RWPE2 (cell line): Measurements from ENCODE around the gene FLT4.

Experiments
- ATAC-seq: fragments of 200-7000 bp; cut with Tn5 transposase; 3 replicates; pipeline ENCODE4 v1.9.1; 2021; ENCODE audit warnings: low read depth
- DNase-seq: peaks from one replicate; pipeline ENCODE4 v3.0.0-alpha.2; 2020; ENCODE audit warnings: low spot score
- H3K27ac ChIP-seq: fragments of 450-650 bp; 2 replicates; pipeline ENCODE4 v1.5.1; 2017; ENCODE audit warnings: mild to moderate bottlenecking; ENCODE audit not compliant: poor library complexity, severe bottlenecking
- H3K27me3 ChIP-seq: fragments of 250-450 bp; sonication (Bioruptor Pico); 2 replicates; pipeline ENCODE4 v1.5.1; 2021; ENCODE audit warnings: mild to moderate bottlenecking, moderate library complexity; ENCODE audit not compliant: insufficient read depth, poor library complexity, severe bottlenecking
- H3K36me3 ChIP-seq: fragments of 250-450 bp; sonication (Bioruptor Pico); 2 replicates; pipeline ENCODE4 v1.5.1; 2020; ENCODE audit warnings: low read depth, mild to moderate bottlenecking, moderate library complexity
- H3K4me1 ChIP-seq: fragments of 250-450 bp; sonication (Bioruptor Pico); 2 replicates; pipeline ENCODE4 v1.5.1; 2021; ENCODE audit warnings: mild to moderate bottlenecking, moderate library complexity; ENCODE audit not compliant: insufficient read depth, poor library complexity, severe bottlenecking
- H3K4me3 ChIP-seq: fragments of 250-450 bp; sonication (Bioruptor Pico); 2 replicates; pipeline ENCODE4 v1.5.1; 2021; ENCODE audit warnings: mild to moderate bottlenecking, moderate library complexity; ENCODE audit not compliant: severe bottlenecking
- H3K9me3 ChIP-seq: fragments of 250-450 bp; sonication (Bioruptor Pico); 2 replicates; pipeline ENCODE4 v1.5.1; 2021; ENCODE audit warnings: mild to moderate bottlenecking, moderate library complexity; ENCODE audit not compliant: severe bottlenecking
- CTCF ChIP-seq: fragments of 450-650 bp; IDR thresholded peaks from one replicate; pipeline ENCODE4 v1.5.1; 2017; ENCODE audit warnings: mild to moderate bottlenecking, moderate library complexity; ENCODE audit not compliant: poor library complexity, severe bottlenecking

FLT4 gene

DNA sequence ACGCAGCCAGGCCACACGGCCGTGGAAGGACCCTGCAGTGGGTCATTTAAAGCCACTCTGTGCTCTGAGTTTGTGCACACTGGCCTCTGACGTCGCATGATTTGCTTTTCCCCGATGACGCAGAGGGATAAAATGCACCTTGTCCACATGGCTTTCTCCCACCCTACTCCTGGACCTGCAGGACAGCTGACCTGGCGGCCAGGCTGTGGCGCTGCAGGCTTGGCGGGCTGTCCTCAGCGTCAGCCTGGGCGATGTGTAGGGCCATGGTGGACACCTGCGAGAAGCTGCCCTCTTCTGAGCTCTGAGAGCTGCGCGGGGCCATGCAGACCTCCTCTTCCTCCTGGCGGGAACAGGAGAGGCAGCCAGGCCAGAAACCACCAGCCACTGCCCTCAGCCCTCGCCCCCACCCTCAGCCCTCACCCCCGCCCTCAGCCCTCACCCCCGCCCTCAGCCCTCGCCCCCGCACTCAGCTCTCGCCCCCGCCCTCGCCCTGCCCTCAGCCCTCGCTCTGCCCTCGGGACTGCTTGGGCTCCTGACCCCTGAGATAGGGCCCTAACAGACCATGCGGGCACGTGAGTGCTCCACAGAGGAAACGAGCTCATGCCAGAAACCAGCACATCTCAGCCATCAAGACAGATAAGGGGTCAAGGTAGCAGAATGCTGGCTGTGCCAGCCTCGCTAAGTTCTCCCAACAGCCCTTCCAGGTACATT is 38.1 kb downstream of the FLT4 start:
- Histone ChIP-seq H3K27me3 (no peaks in the 10 kb centered on the region), H3K27ac (no peak overlapping the region), H3K4me3 (no peak overlapping the region), H3K36me3 (no peaks in the 10 kb centered on the region), H3K9me3 (no peaks in the 10 kb centered on the region), H3K4me1 (no peaks in the 10 kb centered on the region)
- no peak for TF ChIP-seq CTCF
- ATAC-seq, result no peak
- DNase-seq, result no peak

- H3K9me3 ChIP-seq, result no peaks in the 10 kb centered on the region
- H3K36me3 ChIP-seq, result no peaks in the 10 kb centered on the region
- H3K4me1 ChIP-seq, result no peaks in the 10 kb centered on the region
- no peak overlapping the region for H3K27ac ChIP-seq
- peaks cover 7% of the 10 kb centered on the region for H3K27me3 ChIP-seq
- ATAC-seq (no peak), DNase-seq (no peak)
- no peak overlapping the region for H3K4me3 ChIP-seq
- TF ChIP-seq CTCF, result no peak
Measured at GRCh38 chr5:180609817-180610550, 39.4 kb downstream of the FLT4 start.

DNA sequence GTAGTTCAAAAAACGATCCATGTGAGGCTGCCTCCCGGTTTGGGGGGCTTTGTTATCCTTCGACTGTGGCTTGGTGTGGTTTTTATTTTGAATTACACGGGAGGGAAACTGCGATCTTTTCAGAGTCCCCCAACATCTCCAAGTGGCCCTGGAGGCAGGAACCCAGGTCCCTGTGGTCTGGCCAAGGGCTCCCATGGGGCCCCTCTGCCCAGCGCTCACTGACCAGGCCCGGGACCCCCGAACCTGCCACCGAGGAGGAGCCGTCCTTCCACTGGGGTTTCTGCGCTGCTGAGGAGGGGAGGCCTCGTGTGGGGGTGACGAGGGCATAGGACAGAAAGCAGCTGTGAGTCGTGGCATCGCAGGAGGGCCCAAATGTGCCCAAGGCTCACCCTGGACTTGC is 40.0 kb downstream of the FLT4 start:
- H3K4me3 ChIP-seq, result no peak overlapping the region
- H3K27me3 ChIP-seq, result peaks cover 13% of the 10 kb centered on the region
- H3K27ac ChIP-seq, result no peak overlapping the region
- no peaks in the 10 kb centered on the region for H3K4me1 ChIP-seq
- no peaks in the 10 kb centered on the region for H3K9me3 ChIP-seq
- ATAC-seq (no peak), DNase-seq (no peak)
- no peaks in the 10 kb centered on the region for H3K36me3 ChIP-seq
- TF ChIP-seq CTCF, result no peak

GRCh38 chr5:180608572-180609310 is 40.7 kb downstream of the FLT4 start:
- H3K27me3 ChIP-seq, result peaks cover 17% of the 10 kb centered on the region
- no peak overlapping the region for H3K27ac ChIP-seq
- no peak for TF ChIP-seq CTCF
- peak; percentile 57 for DNase-seq
- no peaks in the 10 kb centered on the region for H3K36me3 ChIP-seq
- ATAC-seq, result no peak
- H3K9me3 ChIP-seq, result no peaks in the 10 kb centered on the region
- H3K4me1 ChIP-seq, result no peaks in the 10 kb centered on the region
- no peak overlapping the region for H3K4me3 ChIP-seq
